IMR-90 (cell line): Measurements from ENCODE around the gene UNC5B.

Experiments
- CEBPB ChIP-seq: IDR thresholded peaks from 2 replicates; pipeline ENCODE4 v1.6.1; 2012; ENCODE audit warnings: low read depth, low read length, improper control_type of control experiment
- CHD1 ChIP-seq: IDR thresholded peaks from 2 replicates; pipeline ENCODE4 v1.6.1; 2012; ENCODE audit warnings: low read depth, low read length, improper control_type of control experiment
- FOS ChIP-seq: fragments of 150-350 bp; IDR thresholded peaks from 2 replicates; pipeline ENCODE4 v1.6.1; 2016; ENCODE audit warnings: low read depth, low read length
- MAZ ChIP-seq: IDR thresholded peaks from 2 replicates; pipeline ENCODE4 v1.6.1; 2012; ENCODE audit warnings: low read depth, mild to moderate bottlenecking, low read length, improper control_type of control experiment, moderate library complexity, borderline replicate concordance
- MXI1 ChIP-seq: IDR thresholded peaks from 2 replicates; pipeline ENCODE4 v1.6.1; 2012; ENCODE audit warnings: low read depth, mild to moderate bottlenecking, low read length, moderate library complexity, borderline replicate concordance
- NFE2L2 ChIP-seq: fragments of 150-350 bp; IDR thresholded peaks from 2 replicates; pipeline ENCODE4 v1.6.1; 2016; ENCODE audit warnings: low read depth, mild to moderate bottlenecking, low read length
- POLR2A ChIP-seq: IDR thresholded peaks from 2 replicates; pipeline ENCODE4 v1.6.1; 2012; ENCODE audit warnings: mild to moderate bottlenecking, low read depth, low read length
- RAD21 ChIP-seq: IDR thresholded peaks from 2 replicates; pipeline ENCODE4 v1.6.1; 2012; ENCODE audit warnings: low read length, improper control_type of control experiment
- RCOR1 ChIP-seq: IDR thresholded peaks from 2 replicates; pipeline ENCODE4 v1.6.1; 2012; ENCODE audit warnings: mild to moderate bottlenecking, low read length, improper control_type of control experiment; ENCODE audit not compliant: insufficient replicate concordance
- RFX5 ChIP-seq: IDR thresholded peaks from 2 replicates; pipeline ENCODE4 v1.8.0; 2012; ENCODE audit warnings: low read depth, mild to moderate bottlenecking, low read length, moderate library complexity
- SMC3 ChIP-seq: fragments of 150-350 bp; IDR thresholded peaks from 2 replicates; pipeline ENCODE4 v1.6.1; 2016; ENCODE audit warnings: low read depth, mild to moderate bottlenecking, antibody characterized with exemption, low read length, moderate library complexity
- TF ChIP-seq, protein P1 (sequence below): conservative IDR thresholded peaks from 2 replicates; pipeline ENCODE4 v1.5.1; 2012; ENCODE audit warnings: mild to moderate bottlenecking, low read depth, low read length, improper control_type of control experiment
- TF ChIP-seq, protein P2 (sequence below): fragments of 150-350 bp; IDR thresholded peaks from 2 replicates; pipeline ENCODE4 v1.6.1; 2017; ENCODE audit warnings: mild to moderate bottlenecking, antibody characterized with exemption, low read length, low read depth
- TF ChIP-seq, protein P3 (sequence below): fragments of 150-350 bp; IDR thresholded peaks from 2 replicates; pipeline ENCODE4 v1.6.1; 2016; ENCODE audit warnings: low read depth, mild to moderate bottlenecking, low read length, moderate library complexity, borderline replicate concordance

DNA sequence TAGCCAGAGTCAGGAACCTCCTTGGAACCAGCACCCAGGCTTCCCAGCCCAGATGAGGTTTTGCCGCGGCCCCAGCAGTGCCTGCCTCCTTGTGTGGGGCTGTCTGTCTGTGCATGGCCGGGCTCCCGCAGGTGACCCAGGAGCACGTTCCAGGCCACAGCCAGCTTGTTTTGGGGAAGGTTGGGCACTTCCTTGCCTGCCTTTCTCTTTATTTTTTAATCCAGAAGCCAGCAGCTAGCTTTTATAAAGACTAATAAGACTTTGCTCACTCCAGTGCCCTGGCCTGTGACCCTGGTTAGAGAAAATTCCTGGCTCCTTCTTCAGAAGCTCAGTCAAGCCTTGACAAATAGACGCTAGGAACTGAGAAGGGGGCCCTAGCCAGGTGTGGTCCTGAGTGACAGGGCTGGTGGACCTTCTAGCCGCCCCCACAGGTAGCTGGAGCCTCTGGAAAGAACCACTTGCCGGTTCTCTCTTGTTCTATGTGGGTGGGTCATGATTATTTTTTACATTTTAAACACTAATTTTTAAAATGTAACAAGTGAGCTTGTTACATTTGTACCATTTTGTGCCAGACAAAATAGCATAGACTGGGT lies 107.5 kb downstream of the UNC5B start:
- TF ChIP-seq POLR2A (no peak), CEBPB (no peak), RCOR1 (no peak), SMC3 (no peak), RFX5 (no peak), MAZ (no peak), RAD21 (no peak), CHD1 (no peak), NFE2L2 (no peak), MXI1 (no peak), FOS (no peak)
- TF ChIP-seq, protein P1, sequence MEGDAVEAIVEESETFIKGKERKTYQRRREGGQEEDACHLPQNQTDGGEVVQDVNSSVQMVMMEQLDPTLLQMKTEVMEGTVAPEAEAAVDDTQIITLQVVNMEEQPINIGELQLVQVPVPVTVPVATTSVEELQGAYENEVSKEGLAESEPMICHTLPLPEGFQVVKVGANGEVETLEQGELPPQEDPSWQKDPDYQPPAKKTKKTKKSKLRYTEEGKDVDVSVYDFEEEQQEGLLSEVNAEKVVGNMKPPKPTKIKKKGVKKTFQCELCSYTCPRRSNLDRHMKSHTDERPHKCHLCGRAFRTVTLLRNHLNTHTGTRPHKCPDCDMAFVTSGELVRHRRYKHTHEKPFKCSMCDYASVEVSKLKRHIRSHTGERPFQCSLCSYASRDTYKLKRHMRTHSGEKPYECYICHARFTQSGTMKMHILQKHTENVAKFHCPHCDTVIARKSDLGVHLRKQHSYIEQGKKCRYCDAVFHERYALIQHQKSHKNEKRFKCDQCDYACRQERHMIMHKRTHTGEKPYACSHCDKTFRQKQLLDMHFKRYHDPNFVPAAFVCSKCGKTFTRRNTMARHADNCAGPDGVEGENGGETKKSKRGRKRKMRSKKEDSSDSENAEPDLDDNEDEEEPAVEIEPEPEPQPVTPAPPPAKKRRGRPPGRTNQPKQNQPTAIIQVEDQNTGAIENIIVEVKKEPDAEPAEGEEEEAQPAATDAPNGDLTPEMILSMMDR = no peak
- TF ChIP-seq, protein P2, sequence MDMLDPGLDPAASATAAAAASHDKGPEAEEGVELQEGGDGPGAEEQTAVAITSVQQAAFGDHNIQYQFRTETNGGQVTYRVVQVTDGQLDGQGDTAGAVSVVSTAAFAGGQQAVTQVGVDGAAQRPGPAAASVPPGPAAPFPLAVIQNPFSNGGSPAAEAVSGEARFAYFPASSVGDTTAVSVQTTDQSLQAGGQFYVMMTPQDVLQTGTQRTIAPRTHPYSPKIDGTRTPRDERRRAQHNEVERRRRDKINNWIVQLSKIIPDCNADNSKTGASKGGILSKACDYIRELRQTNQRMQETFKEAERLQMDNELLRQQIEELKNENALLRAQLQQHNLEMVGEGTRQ = no peak
- TF ChIP-seq, protein P3, sequence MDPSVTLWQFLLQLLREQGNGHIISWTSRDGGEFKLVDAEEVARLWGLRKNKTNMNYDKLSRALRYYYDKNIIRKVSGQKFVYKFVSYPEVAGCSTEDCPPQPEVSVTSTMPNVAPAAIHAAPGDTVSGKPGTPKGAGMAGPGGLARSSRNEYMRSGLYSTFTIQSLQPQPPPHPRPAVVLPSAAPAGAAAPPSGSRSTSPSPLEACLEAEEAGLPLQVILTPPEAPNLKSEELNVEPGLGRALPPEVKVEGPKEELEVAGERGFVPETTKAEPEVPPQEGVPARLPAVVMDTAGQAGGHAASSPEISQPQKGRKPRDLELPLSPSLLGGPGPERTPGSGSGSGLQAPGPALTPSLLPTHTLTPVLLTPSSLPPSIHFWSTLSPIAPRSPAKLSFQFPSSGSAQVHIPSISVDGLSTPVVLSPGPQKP = no peak
